ENCODE data around the gene TMEM256. TPM values are rescaled to one million over a fixed set of nuclear protein-coding genes. Genes with fewer than 3 reads are reported as not detected.
"Not testable (repeated sequence)": the region's sequence is repeated elsewhere in the genome, so short reads cannot be mapped to it uniquely, and the experiment has no call there.

Gene TMEM256
- total and polyA plus RNA-seq, 4 donors = 48.6 to 130 (median 62.8) TPM

GRCh38 chr17:7370853-7371252 lies 33.0 kb downstream of the TMEM256 start:
- Histone ChIP-seq H3K27me3 (ENCODE audit: control insufficient read depth, insufficient read depth, low read length) (peaks cover 3% of the 10 kb centered on the region), H3K4me3 (ENCODE audit: low read depth, low read length) (no peak overlapping the region)
- no CpG with 5 or more reads among the region's 4 CpGs for WGBS (ENCODE audit: insufficient coverage)

GRCh38 chr17:7369825-7370224 lies 34.1 kb downstream of the TMEM256 start:
- Histone ChIP-seq H3K27me3 (ENCODE audit: control insufficient read depth, insufficient read depth, low read length) (peaks cover 3% of the 10 kb centered on the region), H3K36me3 (ENCODE audit: control insufficient read depth, insufficient read depth, low read length) (no peaks in the 10 kb centered on the region), H3K4me3 (ENCODE audit: low read depth, low read length) (no peak overlapping the region), H3K9me3 (ENCODE audit: control insufficient read depth, insufficient read depth, low read length) (no peaks in the 10 kb centered on the region), H3K27ac (ENCODE audit: low read depth, low read length) (no peak overlapping the region), H3K4me1 (ENCODE audit: control insufficient read depth, insufficient read depth, low read length) (no peaks in the 10 kb centered on the region)
- 82% methylated on average over 5 of the region's 5 CpGs for WGBS (ENCODE audit: insufficient coverage)
- no peak for DNase-seq (ENCODE audit: low read depth in 4 of 6, low spot score in 6 of 6)

More at GRCh38 chr17:7370853-7371252, 33.0 kb downstream of the TMEM256 start:
- no peaks in the 10 kb centered on the region for H3K36me3 ChIP-seq (ENCODE audit: control insufficient read depth, insufficient read depth, low read length)
- no peaks in the 10 kb centered on the region for H3K9me3 ChIP-seq (ENCODE audit: control insufficient read depth, insufficient read depth, low read length)
- no peaks in the 10 kb centered on the region for H3K4me1 ChIP-seq (ENCODE audit: control insufficient read depth, insufficient read depth, low read length)
- no peak overlapping the region for H3K27ac ChIP-seq (ENCODE audit: low read depth, low read length)
- no peak for DNase-seq (ENCODE audit: low read depth in 4 of 6, low spot score in 6 of 6)

- not testable (repeated sequence) for H3K27me3 ChIP-seq (ENCODE audit: control insufficient read depth, insufficient read depth, low read length); H3K4me1 ChIP-seq (ENCODE audit: control insufficient read depth, insufficient read depth, low read length); DNase-seq (ENCODE audit: low read depth in 4 of 6, low spot score in 6 of 6); H3K27ac ChIP-seq (ENCODE audit: low read depth, low read length); H3K36me3 ChIP-seq (ENCODE audit: control insufficient read depth, insufficient read depth, low read length); H3K9me3 ChIP-seq (ENCODE audit: control insufficient read depth, insufficient read depth, low read length); H3K4me3 ChIP-seq (ENCODE audit: low read depth, low read length)
- WGBS (ENCODE audit: insufficient coverage) = 77% methylated on average over 5 of the region's 5 CpGs
Measured at GRCh38 chr17:7368599-7368994, 35.3 kb downstream of the TMEM256 start.

- H3K36me3 ChIP-seq (ENCODE audit: control insufficient read depth, insufficient read depth, low read length) = no peaks in the 10 kb centered on the region
- no CpG with 5 or more reads among the region's 13 CpGs for WGBS (ENCODE audit: insufficient coverage)
- H3K4me1 ChIP-seq (ENCODE audit: control insufficient read depth, insufficient read depth, low read length) = no peaks in the 10 kb centered on the region
- H3K27ac ChIP-seq (ENCODE audit: low read depth, low read length) = no peak overlapping the region
- DNase-seq (ENCODE audit: low read depth in 4 of 6, low spot score in 6 of 6) = no peak
- no peaks in the 10 kb centered on the region for H3K9me3 ChIP-seq (ENCODE audit: control insufficient read depth, insufficient read depth, low read length)
- H3K27me3 ChIP-seq (ENCODE audit: control insufficient read depth, insufficient read depth, low read length) = peaks cover 3% of the 10 kb centered on the region
- no peak overlapping the region for H3K4me3 ChIP-seq (ENCODE audit: low read depth, low read length)
Measured at GRCh38 chr17:7367918-7368598, 35.8 kb downstream of the TMEM256 start.

GRCh38 chr17:7367083-7367482 lies 36.8 kb downstream of the TMEM256 start:
- H3K9me3 ChIP-seq (ENCODE audit: control insufficient read depth, insufficient read depth, low read length) = no peaks in the 10 kb centered on the region
- H3K27ac ChIP-seq (ENCODE audit: low read depth, low read length) = no peak overlapping the region
- peaks cover 3% of the 10 kb centered on the region for H3K27me3 ChIP-seq (ENCODE audit: control insufficient read depth, insufficient read depth, low read length)
- H3K4me1 ChIP-seq (ENCODE audit: control insufficient read depth, insufficient read depth, low read length) = no peaks in the 10 kb centered on the region
- 73% methylated on average over 2 of the region's 8 CpGs for WGBS (ENCODE audit: insufficient coverage)
- no peak for DNase-seq (ENCODE audit: low read depth in 4 of 6, low spot score in 6 of 6)
- no peaks in the 10 kb centered on the region for H3K36me3 ChIP-seq (ENCODE audit: control insufficient read depth, insufficient read depth, low read length)
- no peak overlapping the region for H3K4me3 ChIP-seq (ENCODE audit: low read depth, low read length)

GRCh38 chr17:7365963-7366362 lies 37.9 kb downstream of the TMEM256 start:
- DNase-seq (ENCODE audit: low read depth in 4 of 6, low spot score in 6 of 6); H3K9me3 ChIP-seq (ENCODE audit: control insufficient read depth, insufficient read depth, low read length); H3K4me1 ChIP-seq (ENCODE audit: control insufficient read depth, insufficient read depth, low read length); H3K27ac ChIP-seq (ENCODE audit: low read depth, low read length); H3K4me3 ChIP-seq (ENCODE audit: low read depth, low read length); H3K36me3 ChIP-seq (ENCODE audit: control insufficient read depth, insufficient read depth, low read length); H3K27me3 ChIP-seq (ENCODE audit: control insufficient read depth, insufficient read depth, low read length): not testable (repeated sequence)
- WGBS (ENCODE audit: insufficient coverage) = no CpG with 5 or more reads among the region's 7 CpGs

GRCh38 chr17:7363311-7363710 lies 40.6 kb downstream of the TMEM256 start:
- Histone ChIP-seq H3K36me3 (ENCODE audit: control insufficient read depth, insufficient read depth, low read length) (no peaks in the 10 kb centered on the region), H3K9me3 (ENCODE audit: control insufficient read depth, insufficient read depth, low read length) (no peaks in the 10 kb centered on the region), H3K27ac (ENCODE audit: low read depth, low read length) (no peak overlapping the region), H3K4me3 (ENCODE audit: low read depth, low read length) (no peak overlapping the region), H3K27me3 (ENCODE audit: control insufficient read depth, insufficient read depth, low read length) (no peaks in the 10 kb centered on the region), H3K4me1 (ENCODE audit: control insufficient read depth, insufficient read depth, low read length) (no peaks in the 10 kb centered on the region)
- WGBS (ENCODE audit: insufficient coverage) = 95% methylated on average over 4 of the region's 6 CpGs
- DNase-seq (ENCODE audit: low read depth in 4 of 6, low spot score in 6 of 6) = no peak

GRCh38 chr17:7361906-7362305 lies 42.0 kb downstream of the TMEM256 start:
- DNase-seq (ENCODE audit: low read depth in 4 of 6, low spot score in 6 of 6) = no peak
- Histone ChIP-seq H3K36me3 (ENCODE audit: control insufficient read depth, insufficient read depth, low read length) (no peaks in the 10 kb centered on the region), H3K27ac (ENCODE audit: low read depth, low read length) (no peak overlapping the region), H3K4me3 (ENCODE audit: low read depth, low read length) (no peak overlapping the region), H3K9me3 (ENCODE audit: control insufficient read depth, insufficient read depth, low read length) (no peaks in the 10 kb centered on the region), H3K27me3 (ENCODE audit: control insufficient read depth, insufficient read depth, low read length) (no peaks in the 10 kb centered on the region), H3K4me1 (ENCODE audit: control insufficient read depth, insufficient read depth, low read length) (no peaks in the 10 kb centered on the region)
- WGBS (ENCODE audit: insufficient coverage) = 50% methylated on average over 3 of the region's 3 CpGs

- no peak for DNase-seq (ENCODE audit: low read depth in 4 of 6, low spot score in 6 of 6)
- H3K4me1 ChIP-seq (ENCODE audit: control insufficient read depth, insufficient read depth, low read length) = peaks cover 41% of the 10 kb centered on the region
- peaks cover 5% of the 10 kb centered on the region for H3K36me3 ChIP-seq (ENCODE audit: control insufficient read depth, insufficient read depth, low read length)
- no peaks in the 10 kb centered on the region for H3K9me3 ChIP-seq (ENCODE audit: control insufficient read depth, insufficient read depth, low read length)
- 89% methylated on average over 1 of the region's 2 CpGs for WGBS (ENCODE audit: insufficient coverage)
- no peaks in the 10 kb centered on the region for H3K27me3 ChIP-seq (ENCODE audit: control insufficient read depth, insufficient read depth, low read length)
- H3K4me3 ChIP-seq (ENCODE audit: low read depth, low read length) = no peak overlapping the region
- no peak overlapping the region for H3K27ac ChIP-seq (ENCODE audit: low read depth, low read length)
Measured at GRCh38 chr17:7357381-7357780, 46.5 kb downstream of the TMEM256 start.

- 78% methylated on average over 7 of the region's 8 CpGs for WGBS (ENCODE audit: insufficient coverage)
- H3K27ac ChIP-seq (ENCODE audit: low read depth, low read length) = no peak overlapping the region
- no peaks in the 10 kb centered on the region for H3K9me3 ChIP-seq (ENCODE audit: control insufficient read depth, insufficient read depth, low read length)
Measured at GRCh38 chr17:7356756-7357155, 47.1 kb downstream of the TMEM256 start.

More at GRCh38 chr17:7356756-7357155, 47.1 kb downstream of the TMEM256 start:
- DNase-seq (ENCODE audit: low read depth in 4 of 6, low spot score in 6 of 6) = no peak
- no peak overlapping the region for H3K4me3 ChIP-seq (ENCODE audit: low read depth, low read length)
- no peaks in the 10 kb centered on the region for H3K27me3 ChIP-seq (ENCODE audit: control insufficient read depth, insufficient read depth, low read length)
- H3K4me1 ChIP-seq (ENCODE audit: control insufficient read depth, insufficient read depth, low read length) = peaks cover 45% of the 10 kb centered on the region
- peaks cover 5% of the 10 kb centered on the region for H3K36me3 ChIP-seq (ENCODE audit: control insufficient read depth, insufficient read depth, low read length)

All from spinal cord (tissue), 10 donors.